Measurements from ENCODE around the gene PERP.
"Not testable (repeated sequence)": the region's sequence is repeated elsewhere in the genome, so short reads cannot be mapped to it uniquely, and the experiment has no call there.

Gene PERP

GRCh38 chr6:138107078-138107751 is at the start of gene PERP:
Gene PERP (minus strand): TSS chr6:138107419. CDS start chr6:138107340, 79 bp downstream.
- DNase-seq, result peak; percentile 78

GRCh38 chr6:138155443-138155842 is 48.2 kb upstream of the PERP start:
- peak; percentile 1 for DNase-seq

GRCh38 chr6:138146544-138146943 is 39.3 kb upstream of the PERP start:
- no peak for DNase-seq

- DNase-seq, result no peak
These were observed 38.2 kb upstream of the PERP start for GRCh38 chr6:138145402-138145801.

GRCh38 chr6:138142806-138143205 is 35.6 kb upstream of the PERP start:
- no peak for DNase-seq

GRCh38 chr6:138129190-138129589 is 22.0 kb upstream of the PERP start:
- DNase-seq, result no peak

GRCh38 chr6:138128096-138128495 is 20.9 kb upstream of the PERP start:
- DNase-seq, result no peak

- DNase-seq, result no peak
These were observed 16.9 kb upstream of the PERP start for GRCh38 chr6:138124096-138124495.

GRCh38 chr6:138119976-138120375 is 12.8 kb upstream of the PERP start:
- no peak for DNase-seq

GRCh38 chr6:138119229-138119628 is 12.0 kb upstream of the PERP start:
- not testable (repeated sequence) for DNase-seq

GRCh38 chr6:138117376-138117914 is 10.2 kb upstream of the PERP start:
- DNase-seq, result no peak

GRCh38 chr6:138116661-138116999 is 9.4 kb upstream of the PERP start:
- peak; percentile 20 for DNase-seq

GRCh38 chr6:138115877-138116660 is 8.8 kb upstream of the PERP start:
- DNase-seq, result peak; percentile 94

- peak; percentile 29 for DNase-seq
These were observed 8.0 kb upstream of the PERP start for GRCh38 chr6:138115201-138115600.

- no peak for DNase-seq
These were observed 6.5 kb upstream of the PERP start for GRCh38 chr6:138113588-138114210.

- DNase-seq, result no peak
These were observed 3.0 kb upstream of the PERP start for GRCh38 chr6:138110229-138110628.

- peak; percentile 94 for DNase-seq
These were observed 2.1 kb upstream of the PERP start for GRCh38 chr6:138109042-138109997.

GRCh38 chr6:138107752-138108592 is 753 bp upstream of the PERP start:
- peak; percentile 69 for DNase-seq

GRCh38 chr6:138106665-138107077 is 548 bp downstream of the PERP start:
- no peak for DNase-seq

- peak; percentile 57 for DNase-seq
These were observed 1.1 kb downstream of the PERP start for GRCh38 chr6:138105880-138106664.

- peak; percentile 16 for DNase-seq
These were observed 1.8 kb downstream of the PERP start for GRCh38 chr6:138105446-138105845.
